HepG2 (cell line): ENCODE data around the gene ZNF425. TPM values are rescaled to one million over a fixed set of nuclear protein-coding genes. Genes with fewer than 3 reads are reported as not detected.

Experiments used
- HDAC2 ChIP-seq: sonication (generic); formaldehyde crosslinking; IDR thresholded peaks from 2 replicates; pipeline ENCODE4 v1.4.0; 2020; ENCODE audit warnings: missing genetic modification reagents
- KLF15 ChIP-seq: sonication (generic); formaldehyde crosslinking; IDR thresholded peaks from 2 replicates; pipeline ENCODE4 v1.8.1; 2023; ENCODE audit warnings: borderline replicate concordance, mild to moderate bottlenecking, inconsistent platforms, missing genetic modification reagents, mixed read lengths
- MZF1 ChIP-seq: sonication (generic); formaldehyde crosslinking; IDR thresholded peaks from 2 replicates; pipeline ENCODE4 v1.8.1; 2023; ENCODE audit warnings: mild to moderate bottlenecking, missing genetic modification reagents, borderline replicate concordance
- PAWR ChIP-seq: sonication (generic); formaldehyde crosslinking; IDR thresholded peaks from 2 replicates; pipeline ENCODE4 v1.4.0; 2020; ENCODE audit warnings: missing genetic modification reagents, mild to moderate bottlenecking, borderline replicate concordance
- TRIM24 ChIP-seq: sonication (generic); formaldehyde crosslinking; IDR thresholded peaks from 2 replicates; pipeline ENCODE4 v1.8.0; 2022; ENCODE audit warnings: mild to moderate bottlenecking, missing genetic modification reagents
- ZC3H4 ChIP-seq: sonication (generic); formaldehyde crosslinking; IDR thresholded peaks from 2 replicates; pipeline ENCODE4 v1.4.0; 2020; ENCODE audit warnings: missing genetic modification reagents, borderline replicate concordance
- ZNF263 ChIP-seq: sonication (generic); formaldehyde crosslinking; IDR thresholded peaks from 2 replicates; pipeline ENCODE4 v1.4.0; 2020; ENCODE audit warnings: missing genetic modification reagents
- ZNF609 ChIP-seq: sonication (generic); formaldehyde crosslinking; IDR thresholded peaks from 2 replicates; pipeline ENCODE4 v1.4.0; 2020; ENCODE audit warnings: mild to moderate bottlenecking, missing genetic modification reagents, borderline replicate concordance
- ZNF672 ChIP-seq: sonication (generic); formaldehyde crosslinking; IDR thresholded peaks from 2 replicates; pipeline ENCODE4 v1.8.1; 2022; ENCODE audit warnings: missing genetic modification reagents
- ZNF839 ChIP-seq: sonication (generic); formaldehyde crosslinking; IDR thresholded peaks from 2 replicates; pipeline ENCODE4 v1.4.0; 2020; ENCODE audit warnings: missing genetic modification reagents, mild to moderate bottlenecking, borderline replicate concordance
- polyA plus RNA-seq, 8 experiments: library from polyadenylated mRNA; depleted of rRNA in 3 of 8; stranded (reverse) in 7 of 8; unstranded in 1 of 8; fragments of >200 nt; fragmentation: Illumina TruSeq in 4 of 8; extraction: Trizol in 4 of 8; gene quantifications; 2 replicates each; pipeline versions ENCODE4 v1.2.1 to v1.2.3, GENCODE V29; 2011 to 2016; ENCODE audit warnings: low read depth in 4 of 8, missing spikeins in 1 of 8, mixed read lengths in 1 of 8; ENCODE audit not compliant: insufficient read depth in 1 of 8
- total RNA-seq, 5 experiments: library from RNA; depleted of rRNA; stranded (reverse); fragments of >200 nt; fragmentation: Illumina TruSeq; extraction: Trizol; gene quantifications; 2 replicates each; pipeline ENCODE4 v1.2.3, GENCODE V29; 2016; ENCODE audit warnings: low read depth in 1 of 5
- TF ChIP-seq, protein P1 (sequence below): sonication (generic); formaldehyde crosslinking; IDR thresholded peaks from 2 replicates; pipeline ENCODE4 v1.8.0; 2022; ENCODE audit warnings: missing genetic modification reagents, mild to moderate bottlenecking, borderline replicate concordance

Gene ZNF425
- total and polyA plus RNA-seq, 2 of the 13 experiments (the other 11 are each of a cell fraction or from before 2014, with no cell fraction given): 0.51 to 1.1 TPM

DNA sequence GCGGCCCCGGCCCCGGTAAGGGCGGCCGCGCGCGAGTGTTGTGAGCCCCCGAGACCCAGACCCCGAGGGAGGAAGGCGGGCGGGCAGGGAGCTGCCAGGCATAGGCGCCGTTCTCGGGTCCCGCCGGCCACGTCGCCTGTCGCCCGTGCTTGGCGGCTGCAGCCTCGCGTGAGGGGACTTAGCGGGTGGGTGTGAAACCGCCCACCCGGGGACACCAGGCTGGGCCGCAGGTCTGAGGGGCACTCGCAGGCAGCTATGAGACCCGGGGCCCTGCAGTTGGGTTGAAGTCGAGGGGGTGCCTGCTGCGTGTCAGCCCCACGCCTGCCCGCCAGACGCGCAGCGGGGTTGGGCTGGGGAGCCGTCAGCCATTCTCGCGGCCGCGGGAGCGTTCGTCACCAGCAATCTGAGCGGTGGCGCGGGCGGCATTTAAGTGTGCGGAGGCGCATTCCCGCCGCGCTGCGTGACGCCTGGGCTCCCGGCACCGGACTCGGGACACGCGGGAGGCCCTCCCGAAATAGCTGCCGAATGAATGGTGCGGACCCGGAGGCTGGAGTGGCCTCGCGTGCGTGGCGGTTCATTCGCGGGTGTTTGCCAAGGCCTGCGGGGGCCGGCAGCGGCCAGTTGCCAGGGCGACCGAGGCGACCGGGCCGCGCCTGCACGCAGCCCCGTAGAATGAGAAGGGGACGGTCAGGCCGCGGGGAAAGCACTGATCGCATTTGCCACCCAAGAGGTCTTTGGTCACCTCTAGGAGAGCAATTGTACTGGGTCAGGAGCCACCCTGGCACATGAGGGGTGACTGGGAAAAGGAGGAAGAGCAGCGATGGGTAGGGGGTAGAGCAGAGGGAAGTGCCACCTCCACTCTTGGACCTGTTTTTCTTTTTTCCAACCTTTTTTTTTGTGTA lies 21.9 kb upstream of the ZNF425 start (continued):
- TF ChIP-seq ZNF609: 0 out of 2 replicates have a peak, but pooled peaks have one; percentile 31
- TF ChIP-seq ZNF839 (CRISPR knock-in tag): no peak
- TF ChIP-seq MZF1 (CRISPR knock-in tag): no peak
- peak; percentile 38; the same call in 1 of the 2 replicates for TF ChIP-seq KLF15 (CRISPR knock-in tag)
- no peak for TF ChIP-seq ZNF672 (CRISPR knock-in tag)
- TF ChIP-seq, protein P1, sequence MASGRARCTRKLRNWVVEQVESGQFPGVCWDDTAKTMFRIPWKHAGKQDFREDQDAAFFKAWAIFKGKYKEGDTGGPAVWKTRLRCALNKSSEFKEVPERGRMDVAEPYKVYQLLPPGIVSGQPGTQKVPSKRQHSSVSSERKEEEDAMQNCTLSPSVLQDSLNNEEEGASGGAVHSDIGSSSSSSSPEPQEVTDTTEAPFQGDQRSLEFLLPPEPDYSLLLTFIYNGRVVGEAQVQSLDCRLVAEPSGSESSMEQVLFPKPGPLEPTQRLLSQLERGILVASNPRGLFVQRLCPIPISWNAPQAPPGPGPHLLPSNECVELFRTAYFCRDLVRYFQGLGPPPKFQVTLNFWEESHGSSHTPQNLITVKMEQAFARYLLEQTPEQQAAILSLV: no peak; the same call in 1 of the 2 replicates
- TF ChIP-seq HDAC2: 0 out of 2 replicates have a peak, but pooled peaks have one; percentile 26
- TF ChIP-seq ZNF263 (CRISPR knock-in tag): peak; percentile 9; the same call in 1 of the 2 replicates
- TF ChIP-seq ZC3H4 (CRISPR knock-in tag): no peak
- TF ChIP-seq TRIM24: no peak
- no peak; the same call in 1 of the 2 replicates for TF ChIP-seq PAWR (CRISPR knock-in tag)
- TF ChIP-seq, all 625 proteins: peak for 122
